Right ventricle myocardium inferior (tissue), 1 donor: ENCODE measurements around the gene RSRC1. TPM values are rescaled to one million over a fixed set of nuclear protein-coding genes. Genes with fewer than 3 reads are reported as not detected.
"Not testable (repeated sequence)": the region's sequence is repeated elsewhere in the genome, so short reads cannot be mapped to it uniquely, and the experiment has no call there.

Experiments used
- ATAC-seq: fragments of 200-7000 bp; cut with Tn5 transposase; one replicate; pipeline ENCODE4 v1.9.1; 2020; ENCODE audit warnings: mild to moderate bottlenecking, moderate library complexity
- DNase-seq: peaks from one replicate; pipeline ENCODE4 v3.0.0; 2021; ENCODE audit errors: missing footprints
- intact Hi-C: fragments of 100-400 bp; cut with DNase I; formaldehyde crosslinking; loops from one replicate; pipeline ENCODE4 v1.11.0; 2022
- total RNA-seq: library from RNA; stranded (reverse); fragmentation: NEBNext Ultra II Directional; extraction: Animal tissue kit (Norgen Biotek cat#: 25700); gene quantifications from one replicate; pipeline ENCODE4 v1.2.1, GENCODE V29; 2021
- donor health status: DM: no; HTN: yes; CAD: no; lungs with severe emphysema.

Gene RSRC1
- total RNA-seq, 1 donor from 2014 or later: 22.9 TPM

DNA sequence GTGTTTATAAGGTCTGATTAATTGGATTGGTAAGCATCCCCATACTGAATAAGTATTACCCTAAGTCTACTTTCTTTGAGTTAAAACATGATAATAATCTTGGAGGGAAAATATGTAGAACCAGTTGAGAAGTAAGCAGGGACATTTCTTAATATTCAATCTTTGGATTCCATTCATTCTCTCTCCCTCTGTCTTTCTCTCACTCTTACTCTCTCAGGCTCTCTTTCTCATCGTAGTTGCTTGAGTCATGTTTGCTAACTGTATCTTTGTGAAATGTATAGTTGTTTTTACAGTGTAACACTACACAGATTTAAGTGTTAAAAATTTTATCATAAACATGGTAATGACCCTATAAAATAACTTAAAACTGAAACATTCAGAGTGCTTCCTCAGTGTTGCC is 163.8 kb downstream of the RSRC1 start:
- intact Hi-C loops: no loop called here
- ATAC-seq: no peak
- no peak for DNase-seq

DNA sequence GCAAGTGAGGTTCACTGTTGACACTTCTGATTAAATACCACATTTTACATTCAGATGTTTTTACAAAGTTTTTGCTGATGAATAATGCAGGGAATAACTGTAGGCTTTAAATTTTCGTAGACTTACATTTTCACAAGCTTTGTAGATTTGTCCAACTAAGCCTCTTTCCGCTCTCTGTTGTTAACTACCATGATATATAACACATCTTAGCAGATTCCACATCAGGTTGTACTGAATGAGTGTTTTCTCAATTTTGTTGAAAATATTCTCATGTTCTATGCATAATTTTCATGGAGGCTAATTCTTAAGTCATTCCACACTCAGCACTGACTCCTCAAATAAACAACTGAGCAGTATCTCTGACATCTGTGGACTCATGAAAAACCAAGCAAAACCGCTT is 168.3 kb downstream of the RSRC1 start:
- no peak for ATAC-seq
- intact Hi-C loops: no loop called here
- no peak for DNase-seq

DNA sequence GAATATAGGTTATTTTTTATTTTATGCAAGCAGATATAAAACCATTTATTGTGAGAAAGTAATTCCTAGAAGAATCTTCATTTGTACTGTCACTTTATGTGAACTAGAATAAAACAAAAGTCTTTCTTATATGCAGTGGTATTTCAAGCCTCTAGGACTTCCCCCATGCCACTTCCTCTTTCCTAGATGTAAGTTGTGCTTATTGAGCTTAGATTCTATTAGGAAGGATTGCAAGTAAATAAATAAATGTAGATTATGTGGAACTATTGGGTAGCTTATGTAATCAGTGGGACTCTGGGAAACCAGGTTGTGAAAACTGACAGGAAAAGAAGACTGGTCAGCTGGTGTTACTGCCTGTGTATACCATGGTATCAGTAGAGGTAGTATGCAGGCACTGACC is 169.7 kb downstream of the RSRC1 start:
- DNase-seq: no peak

DNA sequence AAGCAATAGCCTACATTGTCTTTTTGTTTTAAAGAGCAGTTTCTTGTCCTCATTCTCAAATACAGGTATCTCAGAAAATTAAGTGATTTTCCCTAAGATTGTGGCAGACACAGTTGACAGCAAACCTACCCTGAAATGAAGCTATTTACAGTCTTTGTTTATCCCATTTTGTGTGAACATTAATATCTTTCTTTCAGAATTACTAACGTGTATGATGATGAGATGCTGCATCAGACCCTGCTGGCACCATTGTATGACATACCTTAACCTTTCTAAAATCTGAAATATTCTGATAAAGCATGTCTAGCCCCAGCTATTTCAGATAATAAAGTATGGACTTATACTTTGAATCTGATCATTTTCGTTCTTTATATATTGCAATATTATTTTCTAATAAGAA is 185.9 kb downstream of the RSRC1 start:
- ATAC-seq (no peak), DNase-seq (no peak)
- intact Hi-C loops: no loop called here

More for the DNA sequence above, 169.7 kb downstream of the RSRC1 start:
- intact Hi-C loops: no loop called here
- ATAC-seq: no peak

DNA sequence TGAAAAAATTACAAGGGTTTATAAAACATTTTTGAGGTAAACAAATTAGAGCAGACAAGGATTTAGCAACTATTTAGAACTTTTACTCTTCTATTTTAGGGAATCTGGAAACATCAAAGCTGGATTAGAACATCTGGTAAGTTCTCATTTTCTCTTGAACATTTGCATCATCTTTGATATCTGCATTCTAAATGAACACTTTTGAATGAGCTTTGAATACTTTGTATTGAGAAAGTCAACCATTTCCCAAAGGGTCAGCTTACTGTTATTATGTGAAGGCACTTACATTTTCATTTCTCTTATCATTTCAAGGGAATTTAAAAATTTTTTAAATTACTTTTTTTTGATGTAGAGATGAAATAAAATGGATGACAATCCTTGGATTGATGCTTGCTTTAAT is 188.1 kb downstream of the RSRC1 start:
- DNase-seq: no peak
- no peak for ATAC-seq
- intact Hi-C loops: no loop called here

DNA sequence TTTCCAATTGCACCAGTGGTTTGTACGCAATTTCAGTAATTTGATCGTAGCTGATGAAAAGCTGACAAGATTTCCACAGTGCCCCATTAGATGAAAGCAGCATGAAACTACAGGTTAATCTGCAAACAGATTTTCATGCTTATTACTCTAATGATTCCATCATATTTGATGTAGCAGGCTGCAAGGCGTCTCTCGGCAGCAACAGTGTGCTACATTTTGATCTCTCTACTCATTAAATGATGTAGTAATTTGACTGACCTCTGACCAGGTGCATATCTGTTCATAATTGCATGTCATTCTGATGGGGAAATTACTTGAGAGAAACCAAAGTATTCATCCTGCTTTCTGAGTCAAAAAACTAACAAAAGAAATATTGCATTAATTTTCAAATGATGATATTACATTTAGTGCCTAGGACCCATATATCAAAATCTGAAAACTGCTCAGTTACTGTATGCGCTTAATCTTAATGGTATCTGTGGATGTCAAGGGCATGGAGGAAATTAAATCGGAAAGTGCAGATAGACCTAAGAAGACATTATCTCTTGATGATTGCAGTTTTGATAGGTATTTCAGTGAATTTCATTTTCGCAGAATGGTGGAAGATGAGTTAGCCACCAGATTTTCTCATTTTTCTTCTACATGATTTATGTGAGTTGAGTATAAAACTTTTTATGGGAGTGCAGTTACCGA is 198.5 kb downstream of the RSRC1 start:
- DNase-seq: no peak
- intact Hi-C loops: no loop called here
- ATAC-seq: no peak

DNA sequence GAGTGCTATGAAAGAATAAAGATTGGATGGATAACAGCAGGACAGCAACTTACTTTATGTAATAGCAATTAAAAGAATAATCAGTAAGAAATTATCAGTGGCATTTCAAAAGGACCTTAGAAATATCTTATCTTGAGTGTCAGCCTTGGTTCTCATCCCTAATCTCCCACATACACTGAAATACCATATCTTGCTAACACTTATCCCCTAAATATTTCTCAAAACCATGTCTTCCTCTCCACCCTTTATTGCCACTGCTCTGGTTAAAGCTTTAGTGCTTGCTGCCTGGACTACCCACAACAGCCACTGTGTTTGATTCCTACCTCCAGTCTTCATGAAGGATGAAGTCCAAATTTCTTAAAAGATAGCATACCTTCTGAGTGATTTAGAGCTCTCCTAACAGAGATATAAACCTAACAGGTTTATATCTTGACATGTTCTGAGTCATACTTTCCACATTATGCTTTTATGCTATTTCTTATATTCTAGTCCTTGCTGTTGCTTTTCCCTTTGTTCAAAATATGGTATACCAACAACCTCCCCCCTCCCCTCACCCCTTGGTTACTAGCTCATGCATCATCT is 202.8 kb downstream of the RSRC1 start:
- DNase-seq (no peak), ATAC-seq (no peak)
- intact Hi-C loops: no loop called here

DNA sequence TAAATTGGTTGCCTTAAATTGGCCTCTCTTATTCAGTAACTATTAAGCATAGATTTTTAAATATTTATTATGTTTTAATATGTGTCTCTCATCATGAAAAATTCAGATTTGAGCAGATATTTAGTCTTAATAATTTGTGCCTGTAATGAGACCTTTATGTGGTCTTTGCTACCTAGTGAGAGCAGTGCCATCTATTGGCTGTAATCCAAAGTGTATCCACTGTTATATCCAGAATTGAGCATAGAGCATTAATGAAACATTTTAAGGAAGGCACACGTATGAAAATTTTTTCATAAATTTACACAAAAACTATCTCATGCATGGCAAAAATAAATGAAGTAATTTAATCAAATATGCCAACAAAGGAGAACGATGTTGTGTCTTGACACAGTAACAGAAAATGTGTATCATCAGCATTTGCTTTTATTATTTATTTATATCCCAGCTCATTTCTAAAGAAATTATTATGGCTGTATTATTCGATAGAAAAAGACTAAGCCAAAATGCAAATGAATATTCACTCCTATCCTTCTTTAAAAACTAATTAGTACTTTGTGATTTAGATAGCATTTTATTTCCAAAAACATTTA is 203.5 kb downstream of the RSRC1 start:
- intact Hi-C loops: no loop called here
- DNase-seq (no peak), ATAC-seq (no peak)

DNA sequence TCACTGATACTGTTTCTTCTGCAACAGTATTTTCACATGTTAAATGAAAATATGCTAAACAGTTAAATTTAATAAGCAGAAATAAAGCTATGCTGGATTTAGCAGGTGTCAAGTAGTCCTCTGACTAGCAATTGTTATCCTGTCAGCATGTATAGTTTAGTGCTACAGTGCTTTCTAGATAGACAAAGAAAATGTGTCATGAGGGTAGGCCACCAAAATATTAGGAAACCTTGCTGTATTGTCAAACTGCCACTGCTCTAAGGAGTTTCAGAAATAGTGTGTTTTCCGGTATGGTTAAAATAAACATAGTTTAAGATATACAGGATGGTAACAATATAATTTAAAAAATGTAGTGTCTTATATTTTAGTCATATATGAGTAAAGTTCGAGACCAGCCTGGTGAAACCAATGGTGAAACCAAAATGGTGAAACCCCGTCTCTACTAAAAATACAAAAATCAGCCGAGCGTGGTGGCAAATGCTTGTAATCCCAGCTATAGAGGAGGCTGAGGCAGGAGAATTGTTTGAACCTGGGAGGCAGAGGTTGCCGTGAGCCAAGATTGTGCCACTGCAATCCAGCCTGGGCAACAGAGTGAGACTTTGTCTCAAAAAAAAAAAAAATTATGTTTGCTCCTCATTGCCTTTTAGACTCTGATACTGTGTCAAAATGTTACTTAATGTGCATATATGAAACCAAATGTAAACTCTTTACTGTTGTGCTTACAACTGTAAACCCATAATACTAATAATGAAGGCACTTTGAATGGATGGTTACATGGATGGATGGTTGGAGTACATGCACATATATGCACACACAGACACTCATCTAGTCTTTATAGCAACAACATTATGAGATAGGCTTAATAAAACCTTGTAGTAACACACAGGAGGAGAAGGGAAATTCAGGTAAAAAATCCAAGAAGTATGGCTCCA is 204.8 kb downstream of the RSRC1 start:
- ATAC-seq (no peak), DNase-seq (no peak)
- intact Hi-C loops: no loop called here

DNA sequence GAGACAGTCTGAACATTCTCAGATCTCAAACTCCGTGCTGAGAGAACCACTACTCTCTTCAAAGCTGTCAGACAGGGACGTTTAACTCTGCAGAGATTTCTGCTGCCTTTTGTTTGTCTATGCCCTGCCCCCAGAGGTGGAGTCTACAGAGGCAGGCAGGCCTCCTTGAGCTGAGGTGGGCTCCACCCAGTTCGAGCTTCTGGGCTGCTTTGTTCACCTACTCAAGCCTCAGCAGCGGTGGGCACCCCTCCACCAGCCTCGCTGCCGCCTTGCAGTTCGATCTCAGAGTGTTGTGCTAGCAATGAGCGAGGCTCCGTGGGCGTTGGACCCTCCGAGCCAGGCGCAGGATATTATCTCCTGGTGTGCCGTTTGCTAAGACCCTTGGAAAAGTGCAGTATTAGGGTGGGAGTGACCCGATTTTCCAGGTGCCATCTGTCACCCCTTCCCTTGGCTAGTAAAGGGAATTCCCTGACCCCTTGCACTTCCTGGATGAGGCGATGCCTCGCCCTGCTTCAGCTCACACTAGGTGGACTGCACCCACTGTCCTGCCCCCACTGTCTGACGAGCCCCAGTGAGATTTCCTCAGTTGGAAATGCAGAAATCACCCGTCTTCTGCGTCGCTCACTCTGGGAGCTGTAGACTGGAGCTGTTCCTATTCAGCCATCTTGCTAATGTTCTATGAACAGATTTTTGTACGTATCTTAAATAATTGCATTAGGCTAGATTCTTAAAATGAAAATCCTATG is 220.0 kb downstream of the RSRC1 start:
- intact Hi-C loops, ATAC-seq: not testable (repeated sequence)
- peak; percentile 64 for DNase-seq

DNA sequence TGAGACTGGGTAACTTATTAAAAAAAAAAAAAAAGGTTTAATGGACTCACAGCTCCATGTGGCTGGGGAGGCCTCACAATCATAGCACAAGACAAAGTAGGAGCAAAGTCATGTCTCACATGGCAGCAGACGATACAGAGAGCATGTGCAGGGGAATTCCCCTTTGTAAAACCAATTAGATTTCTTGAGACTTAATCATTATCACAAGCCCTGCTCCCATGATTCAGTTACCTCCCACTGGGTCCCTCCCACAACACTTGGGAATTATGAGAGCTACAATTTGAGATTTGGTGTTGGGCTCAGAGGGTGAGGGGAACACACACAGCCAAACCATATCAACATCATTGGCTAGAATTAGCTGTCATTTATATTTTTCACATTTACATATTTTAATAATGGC is 221.0 kb downstream of the RSRC1 start:
- DNase-seq: no peak
- no peak for ATAC-seq
- intact Hi-C loops: no loop called here

DNA sequence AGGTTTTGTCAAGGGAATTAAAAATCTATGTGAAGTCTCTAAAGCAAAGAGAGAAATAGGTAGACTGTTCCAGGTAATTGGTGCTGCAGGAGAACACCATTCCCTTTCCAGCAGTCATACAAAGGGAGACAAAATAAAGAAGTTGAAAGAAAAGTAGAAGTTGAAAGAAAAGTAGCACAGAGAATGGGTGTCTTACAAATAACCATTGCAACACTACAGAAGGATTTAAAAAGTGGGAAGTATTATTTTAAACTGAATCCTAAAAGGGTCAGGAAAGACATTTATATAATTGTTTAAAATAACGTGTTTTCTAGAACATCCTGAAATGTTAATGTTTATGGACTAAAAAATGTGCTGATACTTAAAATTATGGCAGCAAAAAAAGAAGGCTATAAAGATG is 223.8 kb downstream of the RSRC1 start:
- intact Hi-C loops: no loop called here
- DNase-seq: no peak
- no peak for ATAC-seq

DNA sequence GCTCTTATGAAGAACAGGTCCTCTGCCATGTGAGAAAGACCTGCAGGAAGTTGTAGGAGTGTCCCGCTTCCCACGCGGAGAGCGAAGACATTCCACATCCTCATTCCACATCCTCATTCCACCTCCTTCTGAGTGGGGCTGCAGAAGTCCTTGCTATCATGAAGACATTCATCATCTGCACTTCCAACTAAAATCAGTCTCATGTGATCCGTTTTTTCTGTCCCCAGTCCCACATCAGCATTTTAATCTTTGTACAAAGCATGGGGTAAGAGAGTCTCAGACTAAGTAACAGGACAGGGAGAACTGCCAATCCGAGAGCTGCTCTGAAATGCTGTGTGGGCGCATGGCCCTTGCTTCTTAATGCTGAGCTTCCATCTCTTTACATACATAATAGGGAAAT is 227.2 kb downstream of the RSRC1 start:
- no peak for DNase-seq
- ATAC-seq: peak; percentile 23
- intact Hi-C loops: no loop called here

DNA sequence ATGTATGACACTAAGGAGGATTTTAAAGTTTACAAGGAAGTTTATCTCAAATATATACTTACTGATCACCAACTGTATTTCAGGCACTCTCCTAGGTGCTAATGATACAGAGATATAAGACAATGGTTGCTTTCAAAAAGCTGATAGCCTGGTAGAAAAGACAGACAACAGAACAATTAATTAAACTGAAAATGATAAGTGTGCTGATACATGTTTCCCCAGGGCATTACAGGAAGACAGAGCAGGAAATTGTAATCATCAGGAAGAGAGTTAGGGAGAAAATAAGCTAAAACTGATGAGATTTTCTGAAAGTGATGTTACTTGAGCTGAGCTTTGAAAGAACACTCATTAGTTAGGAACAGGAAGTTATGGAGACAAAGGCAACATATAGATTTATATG is 229.7 kb downstream of the RSRC1 start:
- ATAC-seq (no peak), DNase-seq (no peak)
- intact Hi-C loops: no loop called here

DNA sequence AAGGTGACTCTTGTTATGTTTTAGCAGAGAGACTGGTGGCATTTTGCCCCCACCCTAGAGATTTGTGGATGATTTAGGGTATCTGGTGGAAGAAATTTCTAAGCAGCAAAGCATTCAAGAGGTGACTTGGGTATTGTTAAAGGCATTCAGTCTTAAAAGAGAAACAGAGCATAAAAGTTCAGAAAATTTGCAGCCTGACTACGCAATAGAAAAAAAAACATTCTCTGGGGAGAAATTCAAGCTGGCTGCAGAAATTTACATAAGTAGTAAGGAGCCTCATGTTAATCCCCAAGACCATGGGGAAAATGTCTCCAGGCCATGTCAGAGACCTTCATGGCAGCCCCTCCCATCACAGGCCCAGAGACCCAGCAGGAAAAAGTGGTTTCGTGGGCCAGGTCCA is 231.1 kb downstream of the RSRC1 start:
- DNase-seq, ATAC-seq, intact Hi-C loops: not testable (repeated sequence)

DNA sequence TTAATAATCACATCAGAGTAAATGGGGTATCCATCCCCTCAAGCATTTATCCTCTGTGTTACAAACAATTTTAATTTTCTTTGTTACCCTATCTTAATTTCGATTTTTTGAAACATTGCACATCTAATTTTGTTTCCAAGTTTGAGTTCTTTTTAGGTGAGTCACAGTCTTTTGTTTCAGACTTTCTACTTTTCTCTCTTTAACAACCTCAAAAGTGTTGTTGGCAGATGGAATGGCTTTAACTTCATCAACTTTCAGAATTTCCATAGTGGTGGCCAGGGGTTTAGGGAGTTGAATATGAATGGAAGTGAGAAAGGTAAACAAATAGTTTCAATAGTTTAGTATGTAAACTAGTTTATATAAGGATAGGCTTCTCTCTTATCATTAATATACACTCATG is 238.1 kb downstream of the RSRC1 start:
- DNase-seq: no peak
- no peak for ATAC-seq
- intact Hi-C loops: no loop called here

DNA sequence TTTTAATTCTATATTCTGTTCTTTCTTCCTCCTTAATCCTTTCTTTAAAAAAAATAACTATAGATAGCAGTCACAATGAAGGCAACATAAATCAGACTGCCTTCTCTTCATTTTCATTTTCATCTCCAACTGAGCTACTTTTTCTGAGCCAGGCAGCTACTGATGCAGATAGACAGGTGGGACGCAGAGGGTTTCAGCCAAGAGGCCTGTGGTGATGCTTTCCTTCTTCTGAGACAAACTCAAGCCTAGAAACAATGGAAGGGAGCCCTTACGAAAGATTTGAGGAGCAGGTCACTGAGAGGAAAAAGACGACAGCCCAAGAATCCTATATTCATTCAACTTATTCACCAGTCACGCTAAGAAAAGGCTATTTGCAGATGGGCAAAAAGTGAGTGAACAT is 241.1 kb downstream of the RSRC1 start:
- DNase-seq: no peak
- intact Hi-C loops: no loop called here
- ATAC-seq: no peak

DNA sequence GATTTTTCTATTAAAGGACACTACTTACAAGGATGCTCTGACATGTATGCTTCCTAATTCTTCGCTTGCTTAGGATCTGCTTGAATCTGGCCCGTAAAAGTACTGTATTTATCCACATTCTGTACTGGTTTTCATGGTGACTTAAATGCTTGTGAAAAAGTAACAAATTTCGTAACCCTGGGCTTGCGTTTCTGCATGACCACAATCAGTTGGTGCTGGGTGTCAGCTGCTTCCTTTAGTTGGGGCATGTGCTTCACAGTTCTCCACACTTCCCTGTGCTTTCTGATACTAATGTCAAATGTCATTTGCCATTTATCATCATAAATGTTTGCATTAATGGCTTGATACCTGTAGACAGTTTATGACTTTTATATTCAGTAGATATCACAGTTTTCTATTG is 242.7 kb downstream of the RSRC1 start:
- intact Hi-C loops: no loop called here
- DNase-seq: no peak
- no peak for ATAC-seq

DNA sequence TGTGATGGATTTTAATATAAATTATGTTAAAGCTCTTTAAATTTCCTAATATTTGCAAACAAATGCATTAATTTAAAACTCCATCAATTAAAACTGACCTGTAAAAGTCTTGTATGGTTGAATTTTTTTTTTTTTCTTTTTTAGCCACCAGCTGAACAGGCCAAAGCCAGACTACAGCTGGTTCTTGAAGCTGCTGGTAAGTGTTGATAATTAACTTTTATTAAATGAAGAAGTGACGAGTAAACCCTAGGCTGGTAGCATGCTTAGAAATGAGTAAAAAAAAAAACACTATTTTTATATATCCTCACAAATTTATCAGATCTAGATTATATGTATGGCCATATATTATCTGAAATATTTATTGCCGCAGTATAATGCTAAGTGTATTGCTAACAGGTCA is 244.8 kb downstream of the RSRC1 start:
- intact Hi-C loops: no loop called here
- ATAC-seq: no peak
- no peak for DNase-seq
